Neural cell (in vitro differentiated cells): Measurements from ENCODE around the gene SLC41A1. TPM values are rescaled to one million over a fixed set of nuclear protein-coding genes. Genes with fewer than 3 reads are reported as not detected.

Experiments used
- H2AFZ ChIP-seq: fragments of 200-600, 300-800 bp; sonication (generic), shearing (Covaris generic); 2 replicates; pipeline ENCODE4 v1.6.0; 2014; ENCODE audit warnings: low read depth, mild to moderate bottlenecking, antibody characterized with exemption, low read length, moderate library complexity
- H3F3A ChIP-seq: fragments of 200-600 bp; shearing (Covaris generic); 2 replicates; pipeline ENCODE4 v1.6.1; 2016; ENCODE audit warnings: mild to moderate bottlenecking, moderate library complexity, mixed read lengths, antibody characterized with exemption, low read length; ENCODE audit not compliant: insufficient read depth, poor library complexity, severe bottlenecking
- H3K27ac ChIP-seq: fragments of 200-600, 300-800 bp; sonication (generic), shearing (Covaris generic); 2 replicates; pipeline ENCODE4 v1.5.1; 2014; ENCODE audit warnings: mild to moderate bottlenecking, low read length, moderate library complexity
- H3K27me3 ChIP-seq: fragments of 300-800, 200-600 bp; sonication (generic), shearing (Covaris generic); 2 replicates; pipeline ENCODE4 v1.6.0; 2014; ENCODE audit warnings: mild to moderate bottlenecking, low read depth, low read length, moderate library complexity; ENCODE audit not compliant: insufficient read depth
- H3K36me3 ChIP-seq: fragments of 300-800, 200-600 bp; sonication (generic), shearing (Covaris generic); 2 replicates; pipeline ENCODE4 v1.5.1; 2014; ENCODE audit warnings: mild to moderate bottlenecking, antibody characterized with exemption, low read length, moderate library complexity; ENCODE audit not compliant: insufficient read depth
- H3K4me2 ChIP-seq: fragments of 300-800, 200-600 bp; sonication (generic), shearing (Covaris generic); 2 replicates; pipeline ENCODE4 v1.6.0; 2014; ENCODE audit warnings: mild to moderate bottlenecking, low read length
- H3K4me3 ChIP-seq: fragments of 300-800, 200-600 bp; sonication (generic), shearing (Covaris generic); 2 replicates; pipeline ENCODE4 v1.5.1; 2014; ENCODE audit warnings: mild to moderate bottlenecking, low read length, moderate library complexity
- H3K79me2 ChIP-seq: fragments of 200-600 bp; shearing (Covaris generic); replicated peaks from 2 replicates; pipeline ENCODE4 v1.6.0; 2014; ENCODE audit warnings: mild to moderate bottlenecking, low read length, moderate library complexity; ENCODE audit not compliant: insufficient read depth
- H3K9ac ChIP-seq: fragments of 300-800, 200-600 bp; sonication (generic), shearing (Covaris generic); 2 replicates; pipeline ENCODE4 v1.6.1; 2016; ENCODE audit warnings: mild to moderate bottlenecking, low read length, mixed read lengths
- H3K9me2 ChIP-seq: fragments of 200-600 bp; shearing (Covaris generic); 2 replicates; pipeline ENCODE4 v1.6.1; 2016; ENCODE audit warnings: mild to moderate bottlenecking, low read length, mixed read lengths; ENCODE audit not compliant: insufficient read depth
- H3K9me3 ChIP-seq: fragments of 200-600, 300-800 bp; sonication (generic), shearing (Covaris generic); 2 replicates; pipeline ENCODE4 v1.6.1; 2016; ENCODE audit warnings: mild to moderate bottlenecking, mixed run types, low read length, moderate library complexity, mixed read lengths
- H4K20me1 ChIP-seq: fragments of 200-600 bp; shearing (Covaris generic); 2 replicates; pipeline ENCODE4 v1.6.1; 2016; ENCODE audit warnings: mild to moderate bottlenecking, mixed run types; ENCODE audit not compliant: insufficient read depth
- EP300 ChIP-seq: fragments of 450-650 bp; conservative IDR thresholded peaks from 2 replicates; pipeline ENCODE4 v1.6.1; 2014; ENCODE audit warnings: antibody characterized with exemption, mild to moderate bottlenecking, moderate library complexity; ENCODE audit not compliant: poor library complexity, severe bottlenecking
- EZH2 ChIP-seq: fragments of 200-600, 300-800 bp; shearing (Covaris generic), sonication (generic); IDR thresholded peaks from 2 replicates; pipeline ENCODE4 v1.6.1; 2014; ENCODE audit warnings: antibody characterized with exemption, low read length, borderline replicate concordance, mild to moderate bottlenecking; ENCODE audit not compliant: insufficient read depth, poor library complexity, severe bottlenecking
- MXI1 ChIP-seq: fragments of 450-650 bp; conservative IDR thresholded peaks from 2 replicates; pipeline ENCODE4 v1.6.1; 2014; ENCODE audit warnings: antibody characterized with exemption, mild to moderate bottlenecking; ENCODE audit not compliant: poor library complexity, severe bottlenecking
- POLR2AphosphoS5 ChIP-seq: IDR thresholded peaks from 2 replicates; pipeline ENCODE4 v1.6.1; 2012
- RAD21 ChIP-seq: fragments of 450-650 bp; conservative IDR thresholded peaks from 2 replicates; pipeline ENCODE4 v1.6.1; 2014; ENCODE audit warnings: antibody characterized with exemption, mild to moderate bottlenecking, moderate library complexity
- REST ChIP-seq: IDR thresholded peaks from 2 replicates; pipeline ENCODE4 v1.6.1; 2012; ENCODE audit warnings: borderline replicate concordance
- SMC3 ChIP-seq: fragments of 450-650 bp; conservative IDR thresholded peaks from 2 replicates; pipeline ENCODE4 v1.6.1; 2014; ENCODE audit warnings: antibody characterized with exemption, mild to moderate bottlenecking, moderate library complexity; ENCODE audit not compliant: poor library complexity
- TAF1 ChIP-seq: IDR thresholded peaks from 2 replicates; pipeline ENCODE4 v1.6.1; 2012; ENCODE audit warnings: low read depth
- polyA plus RNA-seq: library from polyadenylated mRNA; depleted of rRNA; stranded (reverse); fragments of >200 nt; gene quantifications from 2 replicates; pipeline ENCODE4 v1.2.3, GENCODE V29; 2014
- TF ChIP-seq, protein P1 (sequence below): fragments of 450-650 bp; IDR thresholded peaks from 2 replicates; pipeline ENCODE4 v1.5.1; 2014; ENCODE audit warnings: antibody characterized with exemption, mild to moderate bottlenecking, moderate library complexity; ENCODE audit not compliant: poor library complexity, severe bottlenecking

Gene SLC41A1
- polyA plus RNA-seq, 1 donor from 2014 or later, result 4.2 TPM

- no peak for TF ChIP-seq MXI1
- TF ChIP-seq, protein P1, sequence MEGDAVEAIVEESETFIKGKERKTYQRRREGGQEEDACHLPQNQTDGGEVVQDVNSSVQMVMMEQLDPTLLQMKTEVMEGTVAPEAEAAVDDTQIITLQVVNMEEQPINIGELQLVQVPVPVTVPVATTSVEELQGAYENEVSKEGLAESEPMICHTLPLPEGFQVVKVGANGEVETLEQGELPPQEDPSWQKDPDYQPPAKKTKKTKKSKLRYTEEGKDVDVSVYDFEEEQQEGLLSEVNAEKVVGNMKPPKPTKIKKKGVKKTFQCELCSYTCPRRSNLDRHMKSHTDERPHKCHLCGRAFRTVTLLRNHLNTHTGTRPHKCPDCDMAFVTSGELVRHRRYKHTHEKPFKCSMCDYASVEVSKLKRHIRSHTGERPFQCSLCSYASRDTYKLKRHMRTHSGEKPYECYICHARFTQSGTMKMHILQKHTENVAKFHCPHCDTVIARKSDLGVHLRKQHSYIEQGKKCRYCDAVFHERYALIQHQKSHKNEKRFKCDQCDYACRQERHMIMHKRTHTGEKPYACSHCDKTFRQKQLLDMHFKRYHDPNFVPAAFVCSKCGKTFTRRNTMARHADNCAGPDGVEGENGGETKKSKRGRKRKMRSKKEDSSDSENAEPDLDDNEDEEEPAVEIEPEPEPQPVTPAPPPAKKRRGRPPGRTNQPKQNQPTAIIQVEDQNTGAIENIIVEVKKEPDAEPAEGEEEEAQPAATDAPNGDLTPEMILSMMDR, result no peak
- TF ChIP-seq REST, result no peak
- no peak for TF ChIP-seq EZH2
- no peak for TF ChIP-seq SMC3
- no peak for TF ChIP-seq EP300
- TF ChIP-seq TAF1, result no peak
- TF ChIP-seq POLR2AphosphoS5, result no peak
- TF ChIP-seq RAD21, result no peak
- Histone ChIP-seq H3K4me3 (peak overlapping the region; percentile 94), H3K36me3 (no peaks in the 10 kb centered on the region), H3K4me2 (no peak overlapping the region), H3K9me2 (no peaks in the 10 kb centered on the region), H3K9me3 (no peaks in the 10 kb centered on the region), H3K9ac (no peak overlapping the region), H3K79me2 (no peaks in the 10 kb centered on the region), H3F3A (no peaks in the 10 kb centered on the region), H3K27ac (no peak overlapping the region), H3K27me3 (no peaks in the 10 kb centered on the region), H2AFZ (no peak overlapping the region), H4K20me1 (no peaks in the 10 kb centered on the region)
Measured at GRCh38 chr1:205810448-205811157, 2.4 kb downstream of the SLC41A1 start.

DNA sequence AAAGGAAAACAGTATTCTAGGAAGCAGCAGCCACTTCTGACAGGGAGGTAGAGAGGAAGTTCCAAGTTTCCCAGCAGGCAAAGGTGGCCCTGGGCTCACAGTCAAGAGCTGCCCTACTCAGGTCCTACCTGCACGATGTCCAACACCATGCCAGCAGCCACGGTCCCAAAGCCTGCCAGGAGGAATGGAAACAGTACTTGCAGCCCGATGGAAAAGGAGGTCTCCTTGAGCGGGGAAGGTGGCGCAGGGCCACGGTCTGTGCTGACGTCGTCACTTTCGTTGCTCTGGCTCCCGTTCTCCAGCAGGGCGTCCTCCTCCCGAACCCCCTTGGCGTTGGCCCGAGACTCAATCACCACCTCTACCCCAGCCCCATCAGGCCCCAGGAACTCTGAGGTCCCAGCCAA is 3.1 kb downstream of the SLC41A1 start:
- Histone ChIP-seq H3K9ac (no peak overlapping the region), H4K20me1 (no peaks in the 10 kb centered on the region), H3K4me3 (peak overlapping the region; percentile 18), H3K9me2 (no peaks in the 10 kb centered on the region), H3K79me2 (no peaks in the 10 kb centered on the region), H3K27me3 (no peaks in the 10 kb centered on the region), H3K4me2 (no peak overlapping the region), H3F3A (no peaks in the 10 kb centered on the region), H3K9me3 (no peaks in the 10 kb centered on the region), H3K36me3 (no peaks in the 10 kb centered on the region), H2AFZ (no peak overlapping the region), H3K27ac (no peak overlapping the region)
- TF ChIP-seq EZH2 (no peak), EP300 (no peak), RAD21 (no peak), TAF1 (no peak), SMC3 (no peak), REST (no peak), POLR2AphosphoS5 (no peak), MXI1 (no peak)
- TF ChIP-seq, protein P1, result no peak
